Midbrain (tissue), 1 donor: ENCODE data around the gene VGLL3.
"Not testable (repeated sequence)": the region's sequence is repeated elsewhere in the genome, so short reads cannot be mapped to it uniquely, and the experiment has no call there.

Experiments used
- DNase-seq: peaks from one replicate; lab custom pipeline; 2025; lab: John Stamatoyannopoulos, UW

VGLL3 gene

GRCh38 chr3:86990734-86991481 lies at the start of gene VGLL3:
VGLL3 (minus strand) TSS chr3:86991149; CDS start chr3:86990743, 406 bp downstream.
- no peak for DNase-seq

- no peak for DNase-seq
These were observed 46.7 kb upstream of the VGLL3 start for GRCh38 chr3:87037652-87038051.

- no peak for DNase-seq
These were observed 45.7 kb upstream of the VGLL3 start for GRCh38 chr3:87036671-87037070.

GRCh38 chr3:87035339-87035738 lies 44.4 kb upstream of the VGLL3 start:
- no peak for DNase-seq

- no peak for DNase-seq
These were observed 42.3 kb upstream of the VGLL3 start for GRCh38 chr3:87033205-87033604.

- DNase-seq = no peak
These were observed 35.0 kb upstream of the VGLL3 start for GRCh38 chr3:87025661-87026645.

- DNase-seq = not testable (repeated sequence)
These were observed 26.4 kb upstream of the VGLL3 start for GRCh38 chr3:87017370-87017769.

- no peak for DNase-seq
These were observed 18.3 kb upstream of the VGLL3 start for GRCh38 chr3:87009271-87009670.

- DNase-seq = no peak
These were observed 16.0 kb upstream of the VGLL3 start for GRCh38 chr3:87006844-87007439.

- DNase-seq = no peak
These were observed 13.9 kb upstream of the VGLL3 start for GRCh38 chr3:87004883-87005282.

- no peak for DNase-seq
These were observed 11.4 kb upstream of the VGLL3 start for GRCh38 chr3:87002346-87002745.

- no peak for DNase-seq
These were observed 10.6 kb upstream of the VGLL3 start for GRCh38 chr3:87001473-87002098.

- DNase-seq = no peak
These were observed 10.0 kb upstream of the VGLL3 start for GRCh38 chr3:87000940-87001339.

GRCh38 chr3:86998569-86998968 lies 7.6 kb upstream of the VGLL3 start:
- no peak for DNase-seq

- DNase-seq = no peak
These were observed 5.5 kb upstream of the VGLL3 start for GRCh38 chr3:86996261-86996955.

- DNase-seq = no peak
These were observed 4.6 kb upstream of the VGLL3 start for GRCh38 chr3:86995537-86995936.

GRCh38 chr3:86993704-86994103 lies 2.8 kb upstream of the VGLL3 start:
- no peak for DNase-seq

- no peak for DNase-seq
These were observed 989 bp upstream of the VGLL3 start for GRCh38 chr3:86991840-86992435.

GRCh38 chr3:86991482-86991815 lies 500 bp upstream of the VGLL3 start:
- no peak for DNase-seq

- DNase-seq = no peak
These were observed 776 bp downstream of the VGLL3 start for GRCh38 chr3:86990012-86990733.
